HuH-7 (cell line): ENCODE results near the gene NUDT8.
"Not testable (repeated sequence)": the region's sequence is repeated elsewhere in the genome, so short reads cannot be mapped to it uniquely, and the experiment has no call there.

ENCODE experiments used
- DNase-seq: peaks from one replicate; pipeline ENCODE4 v3.0.0; 2011; ENCODE audit warnings: low spot score

NUDT8 gene

DNA sequence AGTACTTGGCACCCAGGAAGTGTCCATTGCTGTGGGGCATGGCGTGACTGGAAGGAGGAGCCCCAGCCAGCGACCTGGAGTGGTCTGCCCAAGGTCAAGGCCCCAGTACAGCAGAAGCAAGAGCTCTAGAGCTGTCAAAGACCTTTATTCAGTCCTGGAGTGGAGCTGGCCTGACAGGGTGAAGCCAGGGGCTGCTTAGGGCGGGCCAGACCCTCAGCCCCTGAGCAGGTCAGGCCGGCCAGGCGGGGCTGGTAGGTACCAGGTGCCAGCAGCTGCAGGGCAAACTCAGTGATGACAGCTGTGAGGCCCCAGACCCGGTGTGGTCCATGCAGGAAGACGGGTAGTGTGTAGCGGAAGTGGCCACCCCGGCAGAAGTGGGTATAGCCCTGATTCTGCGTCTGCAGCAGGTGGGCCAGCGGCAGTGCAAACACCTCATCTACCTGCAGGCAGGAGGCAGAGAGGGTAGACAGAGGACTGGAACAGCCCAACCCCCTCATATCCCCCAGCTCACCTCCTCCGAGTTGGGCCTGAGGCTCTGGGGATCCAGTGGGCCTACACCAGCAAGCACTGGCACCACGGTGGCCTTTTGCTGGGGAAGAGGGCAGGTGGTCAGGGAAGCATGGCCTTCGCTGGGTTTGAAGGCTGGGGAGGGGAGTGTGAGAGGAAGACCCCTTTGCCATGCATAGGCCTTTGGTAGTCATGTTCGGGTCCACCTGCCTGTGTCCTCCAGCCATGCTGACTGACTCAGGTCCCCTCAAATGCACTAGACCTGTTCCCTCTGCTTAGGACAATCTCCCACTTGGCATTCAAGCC, 1.7 kb downstream of the NUDT8 start:
- no peak for DNase-seq

GRCh38 chr11:67627441-67627811, 2.3 kb downstream of the NUDT8 start:
- DNase-seq = no peak

- DNase-seq = no peak
Measured at GRCh38 chr11:67626970-67627369, 2.8 kb downstream of the NUDT8 start.

DNA sequence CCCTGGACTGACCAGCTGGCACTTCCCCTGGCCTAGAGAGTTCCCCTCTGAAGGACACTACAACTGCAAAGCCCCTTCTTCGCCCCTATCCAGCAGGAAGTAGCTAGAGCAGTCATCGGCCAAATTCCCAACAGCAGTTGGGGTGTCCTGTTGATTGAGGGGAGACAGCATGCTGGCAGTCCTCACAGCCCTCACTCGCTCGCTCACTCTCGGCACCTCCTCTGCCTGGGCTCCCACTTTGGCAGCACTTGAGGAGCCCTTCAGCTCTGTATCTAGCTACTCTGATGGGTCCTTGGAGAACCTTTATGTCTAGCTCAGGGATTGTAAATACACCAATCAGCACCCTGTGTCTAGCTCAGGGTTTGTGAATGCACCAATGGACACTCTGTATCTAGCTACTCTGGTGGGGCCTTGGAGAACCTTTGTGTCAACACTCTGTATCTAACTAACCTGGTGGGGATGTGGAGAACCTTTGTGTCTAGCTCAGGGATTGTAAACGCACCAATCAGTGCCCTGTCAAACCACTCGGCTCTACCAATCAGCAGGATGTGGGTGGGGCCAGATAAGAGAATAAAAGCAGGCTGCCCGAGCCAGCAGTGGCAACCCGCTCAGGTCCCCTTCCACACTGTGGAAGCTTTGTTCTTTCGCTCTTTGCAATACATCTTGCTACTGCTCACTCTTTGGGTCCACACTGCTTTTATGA, 3.5 kb downstream of the NUDT8 start:
- DNase-seq = not testable (repeated sequence)

- DNase-seq = not testable (repeated sequence)
Measured at GRCh38 chr11:67623795-67624194, 5.9 kb downstream of the NUDT8 start.

- not testable (repeated sequence) for DNase-seq
Measured at GRCh38 chr11:67622905-67623304, 6.8 kb downstream of the NUDT8 start.

DNA sequence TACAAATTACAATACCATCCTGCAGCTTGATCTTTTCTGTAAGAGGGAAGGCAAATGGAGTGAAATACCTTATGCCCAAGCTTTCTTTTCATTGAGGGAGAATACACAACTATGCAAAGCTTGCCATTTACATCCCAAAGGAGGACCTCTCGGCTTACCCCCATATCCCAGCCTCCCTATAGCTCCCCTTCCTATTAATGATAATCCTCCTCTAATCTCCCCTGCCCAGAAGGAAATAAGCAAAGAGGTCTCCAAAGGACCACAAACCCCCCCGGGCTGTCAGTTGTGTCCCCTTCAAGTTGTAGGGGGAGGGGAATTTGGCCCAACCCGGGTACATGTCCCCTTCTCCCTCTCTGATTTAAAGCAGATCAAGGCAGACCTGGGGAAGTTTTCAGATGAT, 7.8 kb downstream of the NUDT8 start:
- DNase-seq = not testable (repeated sequence)

GRCh38 chr11:67620621-67621020, 9.1 kb downstream of the NUDT8 start:
- DNase-seq = not testable (repeated sequence)

DNA sequence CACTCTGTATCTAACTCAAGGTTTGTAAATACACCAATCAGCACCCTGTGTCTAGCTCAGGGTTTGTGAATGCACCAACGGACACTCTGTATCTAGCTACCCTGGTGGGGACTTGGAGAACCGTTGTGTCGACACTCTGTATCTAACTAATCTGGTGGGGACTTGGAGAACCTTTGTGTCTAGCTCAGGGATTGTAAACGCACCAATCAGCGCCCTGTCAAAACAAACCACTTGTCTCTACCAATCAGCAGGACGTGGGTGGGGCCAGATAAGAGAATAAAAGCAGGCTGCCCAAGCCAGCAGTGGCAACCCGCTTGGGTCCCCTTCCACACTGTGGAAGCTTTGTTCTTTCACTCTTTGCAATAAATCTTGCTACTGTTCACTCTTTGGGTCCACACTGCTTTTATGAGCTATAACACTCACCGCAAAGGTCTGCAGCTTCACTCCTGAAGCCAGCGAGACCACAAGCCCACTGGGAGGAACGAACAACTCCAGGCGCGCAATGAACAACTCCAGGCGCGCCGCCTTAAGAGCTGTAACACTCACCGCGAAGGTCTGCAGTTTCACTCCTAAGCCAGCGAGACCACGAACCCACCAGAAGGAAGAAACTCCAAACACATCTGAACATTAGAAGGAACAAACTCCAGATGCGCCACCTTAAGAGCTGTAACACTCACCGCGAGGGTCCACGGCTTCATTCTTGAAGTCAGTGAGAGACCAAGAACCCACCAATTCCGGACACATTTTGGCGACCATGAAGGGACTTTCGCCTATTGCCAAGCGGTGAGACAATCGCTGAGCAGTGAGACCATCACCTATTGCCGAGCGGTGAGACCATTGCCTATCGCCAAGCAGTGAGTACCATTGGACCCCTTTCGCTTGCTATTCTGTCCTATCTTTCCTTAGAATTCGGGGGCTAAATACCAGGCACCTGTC, 9.8 kb downstream of the NUDT8 start:
- DNase-seq = not testable (repeated sequence)

DNA sequence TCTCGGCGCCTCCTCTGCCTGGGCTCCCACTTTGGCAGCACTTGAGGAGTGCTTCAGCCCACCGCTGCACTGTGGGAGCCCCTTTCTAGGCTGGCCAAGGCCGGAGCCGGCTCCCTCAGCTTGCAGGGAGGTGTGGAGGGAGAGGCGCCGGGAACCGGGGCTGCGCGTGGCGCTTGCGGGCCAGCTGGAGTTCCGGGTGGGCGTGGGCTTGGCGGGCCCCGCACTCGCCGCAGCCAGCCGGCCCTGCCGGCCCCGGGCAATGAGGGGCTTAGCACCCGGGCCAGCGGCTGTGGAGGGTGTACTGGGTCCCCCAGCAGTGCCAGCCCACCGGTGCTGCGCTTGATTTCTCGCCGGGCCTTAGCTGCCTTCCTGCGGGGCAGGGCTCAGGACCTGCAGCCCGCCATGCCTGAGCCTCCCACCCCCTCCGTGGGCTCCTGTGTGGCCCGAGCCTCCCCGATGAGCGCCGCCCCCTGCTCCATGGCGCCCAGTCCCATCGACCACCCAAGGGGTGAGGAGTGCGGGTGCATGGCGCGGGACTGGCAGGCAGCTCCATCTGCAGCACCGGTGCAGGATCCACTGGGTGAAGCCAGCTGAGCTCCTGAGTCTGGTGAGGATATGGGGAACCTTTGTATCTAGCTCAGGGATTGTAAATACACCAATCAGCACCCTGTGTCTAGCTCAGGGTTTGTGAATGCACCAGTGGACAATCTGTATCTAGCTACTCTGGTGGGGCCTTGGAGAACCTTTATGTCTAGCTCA, 10.7 kb downstream of the NUDT8 start:
- not testable (repeated sequence) for DNase-seq

DNA sequence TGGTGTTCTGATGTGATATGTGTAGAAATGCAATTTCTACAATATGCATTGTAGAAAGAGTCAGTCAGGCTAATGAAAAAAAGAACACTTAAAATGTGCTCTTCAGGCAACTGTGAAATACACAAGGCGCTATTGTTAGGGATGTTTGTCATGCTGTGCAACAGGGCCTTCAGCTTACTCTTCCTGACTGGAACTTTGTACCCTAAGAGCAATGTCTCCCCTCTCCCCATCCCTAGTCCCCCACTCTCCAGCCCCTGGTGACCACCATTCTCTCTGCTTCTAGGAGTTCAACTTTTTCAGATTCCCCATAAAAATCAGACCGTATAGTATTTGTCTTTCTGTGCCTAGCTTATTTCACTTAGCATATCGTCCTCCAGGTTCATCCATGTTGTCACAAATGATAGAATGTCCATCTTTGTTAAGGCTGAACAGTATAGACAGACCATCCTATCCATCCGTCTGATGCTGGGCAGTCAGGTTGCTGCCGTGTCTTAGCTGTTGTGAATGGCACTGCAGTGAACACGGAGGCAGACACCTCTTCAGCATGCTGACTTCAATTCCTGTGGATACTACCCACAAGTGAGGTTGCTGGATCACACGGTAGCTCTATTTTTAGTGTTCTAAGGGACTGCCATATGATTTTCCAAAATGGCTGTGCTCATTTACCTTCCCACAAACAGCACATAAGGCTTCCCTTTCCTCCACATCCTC, 12.3 kb downstream of the NUDT8 start:
- peak; percentile 84 for DNase-seq

GRCh38 chr11:67616431-67617242, 13.1 kb downstream of the NUDT8 start:
- peak; percentile 63 for DNase-seq

GRCh38 chr11:67615728-67616430, 13.9 kb downstream of the NUDT8 start:
- DNase-seq = no peak

GRCh38 chr11:67614730-67615714, 14.7 kb downstream of the NUDT8 start:
- DNase-seq = peak; percentile 100

GRCh38 chr11:67613960-67614715, 15.6 kb downstream of the NUDT8 start:
- peak; percentile 99 for DNase-seq

DNA sequence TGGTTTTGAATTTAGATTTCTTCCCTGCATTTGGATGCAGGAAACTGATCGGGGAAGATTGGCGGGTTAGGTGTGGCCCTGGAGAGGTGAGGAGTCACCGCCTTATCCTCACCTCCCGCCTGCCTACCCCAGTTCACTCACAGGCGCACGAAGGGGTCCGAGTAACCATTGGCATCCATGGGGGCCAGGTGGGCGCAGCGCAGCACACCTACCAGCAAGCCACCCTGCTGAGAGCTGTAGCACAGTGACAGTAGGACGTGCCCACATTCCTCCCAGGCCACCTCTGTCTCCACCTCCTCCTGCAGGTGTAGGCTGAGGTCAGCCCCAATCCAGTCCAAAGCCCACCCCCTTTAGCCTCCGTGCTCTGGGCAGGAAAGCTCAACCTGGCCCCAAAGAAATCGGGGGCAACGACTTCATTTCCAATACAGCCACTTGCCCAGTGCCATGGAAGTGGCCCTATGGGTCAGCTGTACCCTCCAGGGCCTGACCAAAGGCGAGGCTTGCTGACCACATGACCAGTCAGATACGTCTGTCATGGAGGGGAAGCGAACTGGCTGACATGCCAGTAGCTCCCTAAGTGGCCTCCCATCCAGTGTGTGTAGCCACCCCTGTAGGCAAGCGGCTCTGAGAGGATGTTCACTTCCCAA, 16.3 kb downstream of the NUDT8 start:
- no peak for DNase-seq

GRCh38 chr11:67612751-67613150, 17.0 kb downstream of the NUDT8 start:
- DNase-seq = no peak
